ENCODE data around the gene PLXNC1. TPM values are rescaled to one million over a fixed set of nuclear protein-coding genes. Genes with fewer than 3 reads are reported as not detected.
"Not testable (repeated sequence)": the region's sequence is repeated elsewhere in the genome, so short reads cannot be mapped to it uniquely, and the experiment has no call there.

PLXNC1 gene
- total RNA-seq, 2 donors from 2014 or later = 2.0 to 3.0 TPM

- H3K36me3 ChIP-seq = no peaks in the 10 kb centered on the region
Observed at GRCh38 chr12:94312378-94312777, 164.0 kb downstream of the PLXNC1 start.

DNA sequence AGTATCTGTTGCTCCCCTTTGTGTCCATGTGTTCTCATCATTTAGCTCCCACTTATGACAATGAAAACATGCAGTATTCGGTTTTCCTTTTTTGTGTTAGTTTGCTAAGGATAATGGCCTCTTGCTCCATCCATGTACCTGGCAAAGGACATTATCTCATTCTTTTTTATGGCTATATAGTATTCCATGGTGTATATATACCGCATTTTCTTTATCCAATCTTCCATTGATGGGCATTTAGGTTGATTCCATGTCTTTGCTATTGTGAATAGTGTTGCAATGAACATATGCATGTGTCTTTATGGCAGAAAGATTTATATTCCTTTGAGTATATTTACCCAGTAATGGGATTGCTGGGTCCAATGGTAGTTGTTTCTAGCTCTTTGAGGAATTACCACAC, 168.2 kb downstream of the PLXNC1 start:
- not testable (repeated sequence) for H3K27me3 ChIP-seq; H3K4me3 ChIP-seq; H3K36me3 ChIP-seq; H3K27ac ChIP-seq; H3K4me1 ChIP-seq; DNase-seq (ENCODE audit: low spot score)
- H3K9me3 ChIP-seq = peaks cover 0 to 20% of the 10 kb centered on the region in 2 donors

More at GRCh38 chr12:94312378-94312777, 164.0 kb downstream of the PLXNC1 start:
- Histone ChIP-seq H3K9me3 (no peaks in the 10 kb centered on the region), H3K27me3 (no peaks in the 10 kb centered on the region), H3K27ac (no peak overlapping the region), H3K4me1 (no peaks in the 10 kb centered on the region), H3K4me3 (no peak overlapping the region)
- no peak for DNase-seq (ENCODE audit: low spot score)
- TF ChIP-seq, protein P1, sequence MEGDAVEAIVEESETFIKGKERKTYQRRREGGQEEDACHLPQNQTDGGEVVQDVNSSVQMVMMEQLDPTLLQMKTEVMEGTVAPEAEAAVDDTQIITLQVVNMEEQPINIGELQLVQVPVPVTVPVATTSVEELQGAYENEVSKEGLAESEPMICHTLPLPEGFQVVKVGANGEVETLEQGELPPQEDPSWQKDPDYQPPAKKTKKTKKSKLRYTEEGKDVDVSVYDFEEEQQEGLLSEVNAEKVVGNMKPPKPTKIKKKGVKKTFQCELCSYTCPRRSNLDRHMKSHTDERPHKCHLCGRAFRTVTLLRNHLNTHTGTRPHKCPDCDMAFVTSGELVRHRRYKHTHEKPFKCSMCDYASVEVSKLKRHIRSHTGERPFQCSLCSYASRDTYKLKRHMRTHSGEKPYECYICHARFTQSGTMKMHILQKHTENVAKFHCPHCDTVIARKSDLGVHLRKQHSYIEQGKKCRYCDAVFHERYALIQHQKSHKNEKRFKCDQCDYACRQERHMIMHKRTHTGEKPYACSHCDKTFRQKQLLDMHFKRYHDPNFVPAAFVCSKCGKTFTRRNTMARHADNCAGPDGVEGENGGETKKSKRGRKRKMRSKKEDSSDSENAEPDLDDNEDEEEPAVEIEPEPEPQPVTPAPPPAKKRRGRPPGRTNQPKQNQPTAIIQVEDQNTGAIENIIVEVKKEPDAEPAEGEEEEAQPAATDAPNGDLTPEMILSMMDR (IDR thresholded peaks at IDR 0.05) = no peak

DNA sequence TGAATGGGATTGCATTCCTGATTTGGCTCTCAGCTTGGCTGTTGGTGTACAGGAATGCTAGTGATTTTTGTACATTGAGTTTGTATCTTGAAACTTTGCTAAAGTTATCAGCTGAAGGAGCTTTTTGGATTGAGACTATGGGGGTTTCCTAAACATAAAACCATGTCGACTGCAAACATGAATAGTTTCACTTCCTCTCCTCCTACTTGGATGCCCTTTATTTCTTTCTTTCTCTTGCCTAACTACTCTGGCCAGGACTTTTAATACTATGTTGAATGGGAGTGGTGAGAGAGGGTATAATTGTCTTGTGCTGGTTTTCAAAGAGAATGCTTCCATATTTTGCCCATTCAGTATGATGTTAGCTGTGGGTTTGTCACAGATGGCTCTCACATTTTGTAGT, 169.8 kb downstream of the PLXNC1 start:
- TF ChIP-seq, protein P1 (IDR thresholded peaks at IDR 0.05) = no peak
- DNase-seq (ENCODE audit: low spot score) = no peak
- H3K27me3 ChIP-seq = no peaks in the 10 kb centered on the region
- H3K4me3 ChIP-seq = no peak overlapping the region
- H3K36me3 ChIP-seq = peaks cover 25% of the 10 kb centered on the region
- H3K4me1 ChIP-seq = no peaks in the 10 kb centered on the region
- no peak overlapping the region for H3K27ac ChIP-seq
- peaks cover 0 to 20% of the 10 kb centered on the region in 2 donors for H3K9me3 ChIP-seq

- TF ChIP-seq, protein P1 (IDR thresholded peaks at IDR 0.05) = no peak
- H3K4me1 ChIP-seq = no peaks in the 10 kb centered on the region
- H3K27me3 ChIP-seq = no peaks in the 10 kb centered on the region
- no peak overlapping the region for H3K4me3 ChIP-seq
- no peak overlapping the region for H3K27ac ChIP-seq
- peaks cover 0 to 20% of the 10 kb centered on the region in 2 donors for H3K9me3 ChIP-seq
- no peak for DNase-seq (ENCODE audit: low spot score)
- H3K36me3 ChIP-seq = peaks cover 31% of the 10 kb centered on the region
Observed at GRCh38 chr12:94320109-94320508, 171.7 kb downstream of the PLXNC1 start.

DNA sequence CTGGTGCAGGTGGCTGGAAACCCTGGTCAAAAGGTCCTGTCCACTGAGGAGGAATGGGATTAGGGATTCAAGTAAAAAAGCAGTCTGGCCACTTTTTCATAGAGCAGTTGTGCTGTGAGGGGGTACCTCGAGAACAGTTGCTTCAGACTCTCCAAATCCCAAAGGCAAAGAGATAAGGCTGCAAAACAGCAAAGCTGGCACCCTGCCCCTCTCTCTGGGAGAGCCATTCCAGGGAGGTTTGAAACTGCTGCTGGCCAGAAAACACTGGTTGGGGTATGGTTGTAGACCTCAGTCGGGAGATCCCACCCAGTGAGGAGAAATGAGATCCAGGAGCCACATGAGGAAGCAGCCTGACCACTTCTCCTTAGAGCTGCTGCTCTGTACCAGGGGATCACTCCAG, 174.0 kb downstream of the PLXNC1 start:
- no peak for DNase-seq (ENCODE audit: low spot score)
- H3K36me3 ChIP-seq = peaks cover 37% of the 10 kb centered on the region
- H3K4me3 ChIP-seq = no peak overlapping the region

GRCh38 chr12:94326234-94326633, 177.9 kb downstream of the PLXNC1 start:
- Histone ChIP-seq H3K9me3 (peaks cover 0 to 3% of the 10 kb centered on the region in 2 donors), H3K4me1 (no peaks in the 10 kb centered on the region), H3K36me3 (peaks cover 57% of the 10 kb centered on the region), H3K4me3 (no peak overlapping the region), H3K27ac (no peak overlapping the region), H3K27me3 (no peaks in the 10 kb centered on the region)
- TF ChIP-seq, protein P1 (IDR thresholded peaks at IDR 0.05) = no peak
- no peak for DNase-seq (ENCODE audit: low spot score)

More for the DNA sequence above, 174.0 kb downstream of the PLXNC1 start:
- Histone ChIP-seq H3K27me3 (no peaks in the 10 kb centered on the region), H3K4me1 (no peaks in the 10 kb centered on the region), H3K27ac (no peak overlapping the region), H3K9me3 (peaks cover 0 to 20% of the 10 kb centered on the region in 2 donors)
- TF ChIP-seq, protein P1 (IDR thresholded peaks at IDR 0.05) = no peak
